IPS-18a (cell line): ENCODE results near the gene MAP3K7.

Experiments used
- H3K27ac ChIP-seq: one replicate; pipeline ENCODE4 v1.5.1; 2013; ENCODE audit warnings: low read length
- H3K27me3 ChIP-seq: one replicate; pipeline ENCODE4 v1.6.1; 2013; ENCODE audit warnings: mild to moderate bottlenecking, low read length; ENCODE audit not compliant: control insufficient read depth, insufficient read depth
- H3K36me3 ChIP-seq: one replicate; pipeline ENCODE4 v1.6.1; 2013; ENCODE audit warnings: low read depth, low read length; ENCODE audit not compliant: control insufficient read depth
- H3K4me1 ChIP-seq: one replicate; pipeline ENCODE4 v1.6.1; 2013; ENCODE audit warnings: low read depth, low read length; ENCODE audit not compliant: control insufficient read depth
- H3K4me3 ChIP-seq: one replicate; pipeline ENCODE4 v1.5.1; 2013; ENCODE audit warnings: low read length
- H3K9ac ChIP-seq: one replicate; pipeline ENCODE4 v1.6.1; 2013; ENCODE audit warnings: mild to moderate bottlenecking, low read length, moderate library complexity
- H3K9me3 ChIP-seq: one replicate; pipeline ENCODE4 v1.6.1; 2013; ENCODE audit warnings: low read depth, low read length; ENCODE audit not compliant: control insufficient read depth

Gene MAP3K7

GRCh38 chr6:90541221-90541620 is 45.7 kb downstream of the MAP3K7 start:
- no peaks in the 10 kb centered on the region for H3K4me1 ChIP-seq
- H3K4me3 ChIP-seq = no peak overlapping the region
- H3K9ac ChIP-seq = no peak overlapping the region
- no peaks in the 10 kb centered on the region for H3K9me3 ChIP-seq
- no peaks in the 10 kb centered on the region for H3K27me3 ChIP-seq
- no peak overlapping the region for H3K27ac ChIP-seq
- peaks cover 34% of the 10 kb centered on the region for H3K36me3 ChIP-seq

DNA sequence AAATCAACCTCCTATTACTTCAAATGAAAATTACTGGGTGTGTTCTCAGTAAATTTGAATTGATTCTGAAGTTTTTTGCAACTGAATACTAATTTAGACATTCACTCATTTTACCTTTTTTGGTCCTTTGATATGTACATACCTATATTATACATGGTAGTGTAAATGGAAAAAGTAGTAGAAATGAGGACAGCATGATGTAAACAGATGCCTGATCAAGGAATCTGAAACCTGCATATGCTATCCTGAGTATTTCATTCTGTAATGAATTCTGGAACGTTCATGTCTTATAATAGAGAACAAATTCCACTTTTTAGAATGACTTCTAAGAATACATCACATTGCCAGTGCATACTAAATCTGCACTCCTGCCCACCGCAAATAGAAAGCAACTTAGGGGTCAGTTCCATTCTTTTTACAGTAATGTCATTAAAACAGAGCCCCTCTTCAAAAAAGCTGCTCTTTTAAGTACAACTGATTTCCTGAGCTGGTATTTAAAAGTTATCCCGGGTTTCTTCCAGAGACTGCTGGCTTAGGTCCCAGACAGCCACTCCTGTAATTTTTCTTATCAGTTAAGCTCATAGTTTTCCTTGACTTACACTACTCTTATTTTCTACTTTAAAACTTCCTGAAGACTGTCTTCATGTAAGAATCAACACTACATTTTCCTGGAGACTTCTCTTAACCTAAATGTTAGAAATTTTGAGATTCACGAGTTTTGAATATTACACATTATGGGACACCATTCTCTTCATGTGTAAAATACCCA is 48.4 kb downstream of the MAP3K7 start:
- Histone ChIP-seq H3K4me1 (no peaks in the 10 kb centered on the region), H3K4me3 (no peak overlapping the region), H3K36me3 (peaks cover 11% of the 10 kb centered on the region), H3K27ac (no peak overlapping the region), H3K9ac (no peak overlapping the region), H3K27me3 (no peaks in the 10 kb centered on the region), H3K9me3 (no peaks in the 10 kb centered on the region)

- Histone ChIP-seq H3K4me1 (no peaks in the 10 kb centered on the region), H3K36me3 (peaks cover 10% of the 10 kb centered on the region), H3K27me3 (no peaks in the 10 kb centered on the region), H3K4me3 (no peak overlapping the region), H3K9ac (no peak overlapping the region), H3K27ac (no peak overlapping the region), H3K9me3 (no peaks in the 10 kb centered on the region)
Observed at GRCh38 chr6:90537723-90538258, 49.1 kb downstream of the MAP3K7 start.

DNA sequence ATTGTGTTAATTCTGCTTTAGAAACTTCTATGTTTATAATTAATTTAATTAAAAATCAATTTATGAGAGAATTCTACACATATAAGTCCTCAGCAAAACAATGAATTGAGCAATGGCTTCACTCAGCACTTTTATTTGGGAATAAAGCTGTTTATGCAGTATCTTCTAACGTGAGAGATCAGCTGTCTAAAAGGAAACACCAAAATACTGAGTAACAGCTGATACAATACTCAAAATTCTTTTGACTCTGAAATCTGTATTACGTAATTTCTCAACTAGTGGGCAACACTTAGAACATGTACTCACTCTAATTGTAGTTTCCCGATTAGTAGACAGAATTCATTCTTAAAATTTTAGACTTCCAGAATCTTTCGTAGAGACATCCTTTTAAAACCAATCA is 49.8 kb downstream of the MAP3K7 start:
- no peak overlapping the region for H3K9ac ChIP-seq
- H3K4me3 ChIP-seq = no peak overlapping the region
- no peaks in the 10 kb centered on the region for H3K4me1 ChIP-seq
- H3K27ac ChIP-seq = no peak overlapping the region
- no peaks in the 10 kb centered on the region for H3K9me3 ChIP-seq
- peaks cover 13% of the 10 kb centered on the region for H3K36me3 ChIP-seq
- no peaks in the 10 kb centered on the region for H3K27me3 ChIP-seq

- no peaks in the 10 kb centered on the region for H3K27me3 ChIP-seq
- H3K36me3 ChIP-seq = peaks cover 13% of the 10 kb centered on the region
- H3K4me3 ChIP-seq = no peak overlapping the region
- H3K4me1 ChIP-seq = no peaks in the 10 kb centered on the region
- H3K9me3 ChIP-seq = no peaks in the 10 kb centered on the region
- no peak overlapping the region for H3K9ac ChIP-seq
- no peak overlapping the region for H3K27ac ChIP-seq
Observed at GRCh38 chr6:90536520-90536919, 50.4 kb downstream of the MAP3K7 start.

DNA sequence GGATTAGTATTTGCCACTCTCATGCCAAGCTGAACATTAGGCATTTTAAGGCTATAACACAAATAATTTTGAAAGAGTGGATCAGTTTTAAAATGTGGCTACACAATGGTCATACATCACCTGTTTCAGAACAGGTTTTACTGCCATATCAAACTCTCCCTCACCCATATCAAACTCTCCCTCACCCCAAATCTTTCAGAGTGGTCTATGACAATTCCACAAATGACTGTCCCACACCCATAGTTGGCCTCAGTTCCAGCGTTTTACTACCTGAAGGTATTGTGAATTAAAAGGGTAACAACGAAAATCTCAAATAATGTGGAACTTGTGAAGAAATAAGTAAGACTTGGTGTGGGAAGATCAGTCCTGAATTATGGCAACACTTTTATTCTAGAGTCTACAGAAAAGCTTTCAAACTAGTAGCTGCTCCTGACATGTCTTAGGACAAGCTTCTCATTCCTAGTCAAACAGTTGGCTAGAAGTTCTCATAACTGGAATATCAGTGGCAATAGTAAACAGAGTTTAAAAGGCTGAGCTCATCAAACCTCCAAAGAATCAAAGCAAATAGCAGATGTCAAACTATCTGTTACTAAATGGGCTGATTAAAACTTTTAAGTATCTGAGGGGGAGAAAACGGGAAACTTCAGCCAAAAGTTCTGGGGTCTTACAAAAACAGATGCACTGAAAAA is 52.4 kb downstream of the MAP3K7 start:
- Histone ChIP-seq H3K27me3 (no peaks in the 10 kb centered on the region), H3K27ac (no peak overlapping the region), H3K4me3 (no peak overlapping the region), H3K36me3 (peaks cover 17% of the 10 kb centered on the region), H3K9ac (no peak overlapping the region), H3K9me3 (no peaks in the 10 kb centered on the region), H3K4me1 (no peaks in the 10 kb centered on the region)

DNA sequence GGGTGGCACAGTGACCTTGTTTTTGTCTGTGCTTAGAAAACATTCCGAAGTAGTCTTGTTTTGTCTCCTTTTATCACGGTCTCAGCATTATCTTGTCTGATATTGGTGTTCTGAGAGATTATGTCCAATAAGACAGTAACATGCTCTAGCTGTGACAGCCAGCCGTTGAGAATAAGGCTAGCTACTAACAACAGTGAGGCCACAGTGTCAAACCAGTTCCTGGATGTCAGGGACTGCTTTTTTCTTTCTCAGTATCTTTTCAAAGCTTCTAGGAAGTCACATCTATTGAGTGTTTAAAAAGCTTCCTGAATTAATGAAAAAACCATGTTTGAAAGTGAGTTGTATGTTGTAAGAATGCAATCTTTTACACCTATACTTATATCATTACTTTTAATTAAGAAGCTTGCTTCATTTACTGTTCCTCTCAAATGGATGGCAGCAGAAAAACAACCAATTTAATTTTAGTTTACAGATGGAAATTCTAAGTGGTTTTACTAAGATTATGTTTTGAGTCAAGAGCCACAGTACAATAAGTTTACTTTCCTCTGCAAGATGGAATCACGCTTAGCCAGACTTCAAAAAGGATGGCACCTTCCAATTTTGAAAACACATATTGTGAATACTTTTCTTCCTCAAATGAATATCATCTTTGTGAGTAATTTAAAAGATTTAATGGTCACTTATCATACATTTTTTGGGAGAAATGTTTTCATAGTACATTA is 53.1 kb downstream of the MAP3K7 start:
- no peaks in the 10 kb centered on the region for H3K27me3 ChIP-seq
- no peaks in the 10 kb centered on the region for H3K4me1 ChIP-seq
- H3K9me3 ChIP-seq = no peaks in the 10 kb centered on the region
- H3K9ac ChIP-seq = no peak overlapping the region
- H3K27ac ChIP-seq = no peak overlapping the region
- H3K36me3 ChIP-seq = peaks cover 17% of the 10 kb centered on the region
- no peak overlapping the region for H3K4me3 ChIP-seq

GRCh38 chr6:90530882-90531281 is 56.0 kb downstream of the MAP3K7 start:
- Histone ChIP-seq H3K4me1 (no peaks in the 10 kb centered on the region), H3K36me3 (peaks cover 17% of the 10 kb centered on the region), H3K9ac (no peak overlapping the region), H3K9me3 (no peaks in the 10 kb centered on the region), H3K4me3 (no peak overlapping the region), H3K27ac (no peak overlapping the region), H3K27me3 (no peaks in the 10 kb centered on the region)

- Histone ChIP-seq H3K9me3 (no peaks in the 10 kb centered on the region), H3K27ac (no peak overlapping the region), H3K27me3 (no peaks in the 10 kb centered on the region), H3K4me1 (no peaks in the 10 kb centered on the region), H3K4me3 (no peak overlapping the region), H3K36me3 (peaks cover 15% of the 10 kb centered on the region), H3K9ac (no peak overlapping the region)
Observed at GRCh38 chr6:90525421-90525820, 61.5 kb downstream of the MAP3K7 start.

DNA sequence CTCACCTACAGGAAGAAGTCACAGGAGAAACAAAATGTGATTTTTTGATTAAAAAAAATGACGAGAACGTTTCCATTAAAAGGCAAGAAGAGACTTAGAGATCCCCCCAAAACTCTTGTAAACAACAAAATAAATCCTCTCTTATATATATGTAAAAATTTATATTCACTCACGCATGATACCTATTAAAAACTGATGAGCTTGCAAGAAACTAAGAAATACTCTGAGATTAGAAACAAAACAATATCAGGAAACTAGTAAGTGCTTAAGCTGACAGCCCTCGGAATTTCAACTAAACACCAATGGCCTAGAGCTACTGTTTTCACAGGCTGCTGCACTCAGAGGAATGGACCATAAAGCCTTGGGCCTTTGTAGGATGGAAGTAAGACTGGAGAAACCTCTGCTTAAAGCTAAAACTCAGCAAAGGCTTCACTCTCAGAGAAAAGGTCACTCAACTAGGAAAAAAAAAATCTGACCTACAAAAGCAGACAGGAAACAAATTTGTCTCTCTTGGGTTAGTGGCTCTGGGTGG is 63.0 kb downstream of the MAP3K7 start:
- Histone ChIP-seq H3K4me1 (no peaks in the 10 kb centered on the region), H3K27me3 (no peaks in the 10 kb centered on the region), H3K9ac (no peak overlapping the region), H3K36me3 (peaks cover 15% of the 10 kb centered on the region), H3K4me3 (no peak overlapping the region), H3K9me3 (no peaks in the 10 kb centered on the region), H3K27ac (no peak overlapping the region)

DNA sequence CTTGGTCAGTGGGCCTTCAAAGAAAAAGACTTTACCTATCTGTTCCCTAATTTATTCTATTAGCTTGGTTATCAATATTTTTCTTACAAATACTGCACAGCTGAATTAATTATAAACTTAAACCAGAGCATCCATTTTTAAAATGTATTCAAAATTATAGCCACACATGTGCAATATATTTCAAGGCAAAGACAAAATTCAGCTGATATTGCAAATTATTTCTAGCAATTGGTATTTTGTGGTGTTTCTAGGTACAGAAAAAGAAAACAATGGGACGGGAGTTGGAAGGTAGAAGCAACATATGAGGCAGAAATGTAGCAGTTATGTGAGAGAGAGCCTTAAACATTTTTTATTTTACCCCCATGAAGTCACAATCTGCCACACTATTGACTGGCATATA is 64.9 kb downstream of the MAP3K7 start:
- no peak overlapping the region for H3K4me3 ChIP-seq
- H3K36me3 ChIP-seq = peaks cover 23% of the 10 kb centered on the region
- H3K9me3 ChIP-seq = no peaks in the 10 kb centered on the region
- H3K4me1 ChIP-seq = no peaks in the 10 kb centered on the region
- H3K27me3 ChIP-seq = no peaks in the 10 kb centered on the region
- no peak overlapping the region for H3K27ac ChIP-seq
- no peak overlapping the region for H3K9ac ChIP-seq
